Measurements from ENCODE around the gene DDHD1. TPM values are rescaled to one million over a fixed set of nuclear protein-coding genes. Genes with fewer than 3 reads are reported as not detected.

The DDHD1 gene
- total RNA-seq, 3 donors from 2014 or later (not counting 1 experiment from before 2014, with no cell fraction given): 76.6 to 82.3 (median 80.9) TPM

- peak overlapping the region; percentile 6 for H3K4me3 Mint-ChIP-seq
- WGBS (ENCODE audit: insufficient coverage): 83% methylated on average over 10 of the region's 10 CpGs
- TF ChIP-seq, protein P1, sequence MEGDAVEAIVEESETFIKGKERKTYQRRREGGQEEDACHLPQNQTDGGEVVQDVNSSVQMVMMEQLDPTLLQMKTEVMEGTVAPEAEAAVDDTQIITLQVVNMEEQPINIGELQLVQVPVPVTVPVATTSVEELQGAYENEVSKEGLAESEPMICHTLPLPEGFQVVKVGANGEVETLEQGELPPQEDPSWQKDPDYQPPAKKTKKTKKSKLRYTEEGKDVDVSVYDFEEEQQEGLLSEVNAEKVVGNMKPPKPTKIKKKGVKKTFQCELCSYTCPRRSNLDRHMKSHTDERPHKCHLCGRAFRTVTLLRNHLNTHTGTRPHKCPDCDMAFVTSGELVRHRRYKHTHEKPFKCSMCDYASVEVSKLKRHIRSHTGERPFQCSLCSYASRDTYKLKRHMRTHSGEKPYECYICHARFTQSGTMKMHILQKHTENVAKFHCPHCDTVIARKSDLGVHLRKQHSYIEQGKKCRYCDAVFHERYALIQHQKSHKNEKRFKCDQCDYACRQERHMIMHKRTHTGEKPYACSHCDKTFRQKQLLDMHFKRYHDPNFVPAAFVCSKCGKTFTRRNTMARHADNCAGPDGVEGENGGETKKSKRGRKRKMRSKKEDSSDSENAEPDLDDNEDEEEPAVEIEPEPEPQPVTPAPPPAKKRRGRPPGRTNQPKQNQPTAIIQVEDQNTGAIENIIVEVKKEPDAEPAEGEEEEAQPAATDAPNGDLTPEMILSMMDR (IDR thresholded peaks at IDR 0.05): no peak
- Histone ChIP-seq H3K4me1 (ENCODE audit: control insufficient read depth, insufficient read depth, low read length) (peaks cover 27% of the 10 kb centered on the region), H3K27me3 (ENCODE audit: control insufficient read depth, insufficient read depth, low read length) (no peaks in the 10 kb centered on the region), H3K27ac (ENCODE audit: low read length) (no peak overlapping the region), H3K36me3 (ENCODE audit: control insufficient read depth, insufficient read depth, low read length) (no peaks in the 10 kb centered on the region), H3K4me3 (ENCODE audit: low read length) (no peak overlapping the region), H3K9me3 (ENCODE audit: control insufficient read depth, insufficient read depth, low read length) (no peaks in the 10 kb centered on the region)
- H3K9me3 Mint-ChIP-seq: no peaks in the 10 kb centered on the region
- H3K27ac Mint-ChIP-seq: peak overlapping the region; percentile 15 to 27
- intact Hi-C loops (cut with micrococcal nuclease): no loop called here
- no peaks in the 10 kb centered on the region for H3K27me3 Mint-ChIP-seq (ENCODE audit: low read depth in 2 of 2)
- H3K36me3 Mint-ChIP-seq: no peaks in the 10 kb centered on the region
- peaks cover 43 to 48% of the 10 kb centered on the region in 2 donors for H3K4me1 Mint-ChIP-seq
- ATAC-seq (peak; percentile 60 to 82 (median 60)), DNase-seq (peak in 1 of 2 donors; percentile 38)
Measured at GRCh38 chr14:53113989-53114388, 39.1 kb downstream of the DDHD1 start.

GRCh38 chr14:53110096-53110495 is 43.0 kb downstream of the DDHD1 start:
- no peak for ATAC-seq
- Histone ChIP-seq H3K27ac (ENCODE audit: low read length) (peak overlapping the region; percentile 85), H3K4me1 (ENCODE audit: control insufficient read depth, insufficient read depth, low read length) (peaks cover 32% of the 10 kb centered on the region), H3K27me3 (ENCODE audit: control insufficient read depth, insufficient read depth, low read length) (no peaks in the 10 kb centered on the region), H3K36me3 (ENCODE audit: control insufficient read depth, insufficient read depth, low read length) (no peaks in the 10 kb centered on the region), H3K9me3 (ENCODE audit: control insufficient read depth, insufficient read depth, low read length) (peaks cover 5% of the 10 kb centered on the region), H3K4me3 (ENCODE audit: low read length) (no peak overlapping the region)
- Mint-ChIP-seq H3K4me1 (peaks cover 17 to 19% of the 10 kb centered on the region in 2 donors), H3K36me3 (no peaks in the 10 kb centered on the region), H3K4me3 (no peak overlapping the region), H3K27me3 (ENCODE audit: low read depth in 2 of 2) (no peaks in the 10 kb centered on the region), H3K27ac (no peak overlapping the region), H3K9me3 (no peaks in the 10 kb centered on the region)
- WGBS (ENCODE audit: insufficient coverage): 100% methylated on average over 1 of the region's 1 CpG
- TF ChIP-seq, protein P1 (IDR thresholded peaks at IDR 0.05): no peak
- intact Hi-C loops (cut with micrococcal nuclease): no loop called here
- DNase-seq: no peak

GRCh38 chr14:53109105-53110041 is 43.8 kb downstream of the DDHD1 start:
- H3K4me1 Mint-ChIP-seq: peaks cover 10 to 11% of the 10 kb centered on the region in 2 donors
- DNase-seq: peak in 1 of 2 donors; percentile 83
- intact Hi-C loops (cut with micrococcal nuclease): loop anchor here (1.0 kb wide), 1 partner anchor 44 kb away; the partner anchor contains the start of gene DDHD1
- no peaks in the 10 kb centered on the region for H3K36me3 Mint-ChIP-seq
- H3K9me3 Mint-ChIP-seq: no peaks in the 10 kb centered on the region
- no peaks in the 10 kb centered on the region for H3K27me3 ChIP-seq (ENCODE audit: control insufficient read depth, insufficient read depth, low read length)
- peak overlapping the region; percentile 36 for H3K4me3 ChIP-seq (ENCODE audit: low read length)
- 2% methylated on average over 3 of the region's 5 CpGs for WGBS (ENCODE audit: insufficient coverage)
- H3K27ac Mint-ChIP-seq: no peak overlapping the region
- TF ChIP-seq, protein P1 (IDR thresholded peaks at IDR 0.05): no peak
- no peak overlapping the region for H3K4me3 Mint-ChIP-seq
- peak; percentile 78 to 85 (median 84) for ATAC-seq
- H3K9me3 ChIP-seq (ENCODE audit: control insufficient read depth, insufficient read depth, low read length): peaks cover 5% of the 10 kb centered on the region
- H3K36me3 ChIP-seq (ENCODE audit: control insufficient read depth, insufficient read depth, low read length): no peaks in the 10 kb centered on the region
- no peaks in the 10 kb centered on the region for H3K27me3 Mint-ChIP-seq (ENCODE audit: low read depth in 2 of 2)
- H3K4me1 ChIP-seq (ENCODE audit: control insufficient read depth, insufficient read depth, low read length): peaks cover 31% of the 10 kb centered on the region
- H3K27ac ChIP-seq (ENCODE audit: low read length): peak overlapping the region; percentile 85

Data from natural killer cell (primary cell).